ENCODE measurements around the gene COX10.

COX10 gene

GRCh38 chr17:14135906-14136590, 66.7 kb downstream of the COX10 start:
- no peak overlapping the region for H3K27ac ChIP-seq
- TF ChIP-seq ZFX (IDR thresholded peaks at IDR 0.05): no peak
- TF ChIP-seq, protein P1, sequence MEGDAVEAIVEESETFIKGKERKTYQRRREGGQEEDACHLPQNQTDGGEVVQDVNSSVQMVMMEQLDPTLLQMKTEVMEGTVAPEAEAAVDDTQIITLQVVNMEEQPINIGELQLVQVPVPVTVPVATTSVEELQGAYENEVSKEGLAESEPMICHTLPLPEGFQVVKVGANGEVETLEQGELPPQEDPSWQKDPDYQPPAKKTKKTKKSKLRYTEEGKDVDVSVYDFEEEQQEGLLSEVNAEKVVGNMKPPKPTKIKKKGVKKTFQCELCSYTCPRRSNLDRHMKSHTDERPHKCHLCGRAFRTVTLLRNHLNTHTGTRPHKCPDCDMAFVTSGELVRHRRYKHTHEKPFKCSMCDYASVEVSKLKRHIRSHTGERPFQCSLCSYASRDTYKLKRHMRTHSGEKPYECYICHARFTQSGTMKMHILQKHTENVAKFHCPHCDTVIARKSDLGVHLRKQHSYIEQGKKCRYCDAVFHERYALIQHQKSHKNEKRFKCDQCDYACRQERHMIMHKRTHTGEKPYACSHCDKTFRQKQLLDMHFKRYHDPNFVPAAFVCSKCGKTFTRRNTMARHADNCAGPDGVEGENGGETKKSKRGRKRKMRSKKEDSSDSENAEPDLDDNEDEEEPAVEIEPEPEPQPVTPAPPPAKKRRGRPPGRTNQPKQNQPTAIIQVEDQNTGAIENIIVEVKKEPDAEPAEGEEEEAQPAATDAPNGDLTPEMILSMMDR (conservative IDR thresholded peaks at IDR 0.05): no peak

DNA sequence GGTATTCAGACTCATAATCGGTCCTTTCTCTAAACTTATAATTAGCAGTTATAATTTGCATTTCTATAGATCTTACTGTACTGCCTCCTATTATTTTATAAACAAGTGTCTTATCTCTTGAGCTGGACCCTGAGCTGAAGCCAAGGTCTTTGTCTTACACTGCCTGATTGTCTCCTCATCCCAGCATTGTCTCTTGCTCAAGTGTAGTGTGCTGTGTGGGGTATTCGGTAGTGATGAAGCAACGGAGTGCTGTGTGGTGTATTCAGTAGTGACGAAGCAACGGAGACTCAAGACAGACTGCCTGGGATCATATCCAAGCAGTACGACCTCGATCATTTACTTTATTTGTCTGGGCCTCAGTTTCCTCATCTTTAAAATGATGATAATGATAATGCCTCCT, 69.3 kb downstream of the COX10 start:
- no peak overlapping the region for H3K27ac ChIP-seq
- no peak for TF ChIP-seq ZFX (IDR thresholded peaks at IDR 0.05)

- no peak overlapping the region for H3K27ac ChIP-seq
- TF ChIP-seq, protein P1 (conservative IDR thresholded peaks at IDR 0.05): no peak
- no peak for TF ChIP-seq ZFX (IDR thresholded peaks at IDR 0.05)
Observed at GRCh38 chr17:14143688-14144087, 74.4 kb downstream of the COX10 start.

DNA sequence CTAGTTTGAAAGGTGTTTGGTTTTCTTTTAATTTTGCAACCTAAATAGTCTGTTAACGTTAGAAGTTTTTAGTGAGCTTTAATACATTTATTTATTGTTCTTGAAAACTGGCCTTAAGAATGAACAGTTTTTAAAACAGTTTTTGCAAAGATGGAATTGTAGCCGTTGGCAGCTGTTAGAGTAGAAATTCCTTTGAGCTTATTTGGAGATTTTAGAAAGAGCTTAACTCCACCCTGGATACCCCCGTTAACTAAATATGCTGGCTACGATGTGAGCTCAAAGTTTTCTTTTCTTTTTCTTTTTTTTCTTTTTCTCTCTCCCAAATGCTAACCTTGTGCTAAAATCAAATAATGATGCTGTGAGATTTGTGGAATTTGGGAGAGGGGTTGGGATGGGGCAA, 75.2 kb downstream of the COX10 start:
- no peak overlapping the region for H3K27ac ChIP-seq
- TF ChIP-seq ZFX (IDR thresholded peaks at IDR 0.05): no peak
- TF ChIP-seq, protein P1 (conservative IDR thresholded peaks at IDR 0.05): no peak

DNA sequence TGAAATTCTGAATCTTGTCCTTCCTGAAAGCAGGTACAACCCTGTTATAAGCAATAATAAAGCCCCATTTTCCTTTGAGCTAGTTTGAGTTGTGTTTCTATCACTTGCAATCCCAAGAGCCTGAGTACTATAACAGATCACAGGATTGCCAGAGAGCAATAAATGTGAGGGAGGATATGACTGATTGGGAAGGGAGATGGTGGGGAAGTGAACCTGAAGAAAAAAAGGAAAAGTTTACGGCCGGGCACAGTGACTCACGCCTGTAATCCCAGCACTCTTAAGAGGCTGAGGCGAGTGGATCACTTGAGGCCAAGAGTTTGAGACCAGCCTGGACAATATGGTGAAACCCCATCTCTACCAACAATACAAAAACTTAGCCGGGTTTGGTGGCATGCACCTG, 80.4 kb downstream of the COX10 start:
- no peak overlapping the region for H3K27ac ChIP-seq
- TF ChIP-seq, protein P1 (conservative IDR thresholded peaks at IDR 0.05): no peak
- TF ChIP-seq ZFX (IDR thresholded peaks at IDR 0.05): no peak

GRCh38 chr17:14150619-14151018, 81.3 kb downstream of the COX10 start:
- TF ChIP-seq, protein P1 (conservative IDR thresholded peaks at IDR 0.05): no peak
- TF ChIP-seq ZFX (IDR thresholded peaks at IDR 0.05): no peak
- H3K27ac ChIP-seq: no peak overlapping the region

- TF ChIP-seq, protein P1 (conservative IDR thresholded peaks at IDR 0.05): no peak
- no peak for TF ChIP-seq ZFX (IDR thresholded peaks at IDR 0.05)
- no peak overlapping the region for H3K27ac ChIP-seq
Observed at GRCh38 chr17:14152721-14153120, 83.4 kb downstream of the COX10 start.

- TF ChIP-seq ZFX (IDR thresholded peaks at IDR 0.05): no peak
- TF ChIP-seq, protein P1 (conservative IDR thresholded peaks at IDR 0.05): no peak
Observed at GRCh38 chr17:14153374-14153773, 84.1 kb downstream of the COX10 start.

More at GRCh38 chr17:14153374-14153773, 84.1 kb downstream of the COX10 start:
- no peak overlapping the region for H3K27ac ChIP-seq
